ENCODE data around the gene SGTA.

- TF ChIP-seq SP2 (IDR thresholded peaks at IDR 0.05; ENCODE audit: low read length), result no peak
- no peak for TF ChIP-seq CREB1 (IDR thresholded peaks at IDR 0.05)
- TF ChIP-seq POLR2A (IDR thresholded peaks at IDR 0.05; ENCODE audit: control extremely low read depth in 1 of 2, low read depth in 2 of 2, low read length in 2 of 2), result no peak
Observed at GRCh38 chr19:2762783-2763496, 20.1 kb downstream of the SGTA start.

Data from H1 (cell line).